ENCODE data around the gene FAF1.

FAF1 gene

DNA sequence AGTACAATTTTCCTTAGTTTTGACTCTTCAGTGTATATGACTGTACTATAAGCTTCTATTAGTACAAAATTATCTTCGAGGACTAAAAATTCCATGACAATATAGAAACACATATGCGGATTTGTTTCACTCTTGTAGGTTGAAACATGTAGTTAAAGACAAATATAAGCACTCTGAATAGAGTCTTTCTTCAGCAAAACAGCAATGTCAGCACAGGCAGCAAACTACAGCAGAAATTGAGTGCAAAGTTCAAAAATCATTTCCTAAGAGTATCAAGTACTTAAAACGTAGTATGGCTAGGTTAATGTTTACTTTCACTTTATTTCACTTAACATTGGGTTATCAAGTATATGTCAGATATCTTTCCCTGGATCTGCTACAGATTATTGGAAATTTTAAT lies 106.7 kb downstream of the FAF1 start:
- no peaks in the 10 kb centered on the region for H3K36me3 ChIP-seq (ENCODE audit: control insufficient read depth, insufficient read depth, low read length)
- DNase-seq (ENCODE audit: extremely low read depth, insufficient read length) = no peak
- H3K27me3 ChIP-seq (replicated peaks; ENCODE audit: control insufficient read depth, insufficient read depth, low read length) = no peaks in the 10 kb centered on the region
- TF ChIP-seq CTCF (IDR thresholded peaks at IDR 0.05; ENCODE audit: insufficient read depth, low read length, poor library complexity, severe bottlenecking) = no peak
- H3K4me3 ChIP-seq (replicated peaks; ENCODE audit: low read depth, low read length) = no peak overlapping the region

DNA sequence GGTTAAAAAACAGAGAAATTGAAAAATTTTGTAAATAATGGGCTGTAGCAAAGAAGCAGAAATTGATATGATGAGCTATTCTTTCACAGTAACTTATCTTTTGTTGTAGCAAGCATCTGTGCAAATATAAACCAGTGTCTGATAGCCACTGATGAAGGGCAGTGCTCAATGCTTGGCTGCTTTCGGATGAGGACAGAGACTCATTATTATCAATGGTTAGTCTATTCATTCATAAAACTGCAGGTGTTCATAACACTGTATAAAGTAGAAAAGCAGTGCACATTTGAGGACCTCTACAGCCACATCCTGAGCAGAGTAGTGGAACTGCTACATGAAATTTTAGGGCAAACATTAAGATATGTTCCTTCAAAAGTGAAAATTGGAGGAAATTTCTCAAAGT lies 107.2 kb downstream of the FAF1 start:
- Histone ChIP-seq H3K4me3 (replicated peaks; ENCODE audit: low read depth, low read length) (no peak overlapping the region), H3K36me3 (ENCODE audit: control insufficient read depth, insufficient read depth, low read length) (no peaks in the 10 kb centered on the region), H3K27me3 (replicated peaks; ENCODE audit: control insufficient read depth, insufficient read depth, low read length) (no peaks in the 10 kb centered on the region)
- no peak for TF ChIP-seq CTCF (IDR thresholded peaks at IDR 0.05; ENCODE audit: insufficient read depth, low read length, poor library complexity, severe bottlenecking)
- DNase-seq (ENCODE audit: extremely low read depth, insufficient read length) = no peak

- no peak for DNase-seq (ENCODE audit: extremely low read depth, insufficient read length)
- Histone ChIP-seq H3K36me3 (ENCODE audit: control insufficient read depth, insufficient read depth, low read length) (no peaks in the 10 kb centered on the region), H3K27me3 (replicated peaks; ENCODE audit: control insufficient read depth, insufficient read depth, low read length) (no peaks in the 10 kb centered on the region), H3K4me3 (replicated peaks; ENCODE audit: low read depth, low read length) (no peak overlapping the region)
- TF ChIP-seq CTCF (IDR thresholded peaks at IDR 0.05; ENCODE audit: insufficient read depth, low read length, poor library complexity, severe bottlenecking) = no peak
Observed at GRCh38 chr1:50851466-50851865, 108.6 kb downstream of the FAF1 start.

GRCh38 chr1:50851034-50851433 lies 109.0 kb downstream of the FAF1 start:
- H3K27me3 ChIP-seq (replicated peaks; ENCODE audit: control insufficient read depth, insufficient read depth, low read length) = no peaks in the 10 kb centered on the region
- H3K36me3 ChIP-seq (ENCODE audit: control insufficient read depth, insufficient read depth, low read length) = no peaks in the 10 kb centered on the region
- no peak for TF ChIP-seq CTCF (IDR thresholded peaks at IDR 0.05; ENCODE audit: insufficient read depth, low read length, poor library complexity, severe bottlenecking)
- DNase-seq (ENCODE audit: extremely low read depth, insufficient read length) = no peak
- no peak overlapping the region for H3K4me3 ChIP-seq (replicated peaks; ENCODE audit: low read depth, low read length)

DNA sequence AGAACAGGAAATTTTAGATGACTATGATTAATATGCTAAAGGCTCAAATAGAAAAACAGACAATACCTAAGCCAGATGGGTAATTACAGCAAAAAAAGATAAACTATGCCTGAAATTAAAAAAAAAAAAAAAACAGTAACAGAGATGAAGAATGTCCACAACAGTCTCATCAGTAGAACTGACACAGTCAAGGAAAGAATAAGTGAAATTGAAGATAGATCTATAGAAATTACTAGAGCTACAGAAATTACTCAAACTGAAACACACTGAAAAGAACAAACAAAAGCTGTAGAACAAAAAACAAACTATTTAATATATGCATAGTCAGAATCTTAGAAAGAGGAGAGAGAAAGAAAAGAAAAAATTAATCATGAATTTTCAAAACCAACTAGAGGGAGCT lies 112.8 kb downstream of the FAF1 start:
- Histone ChIP-seq H3K4me3 (replicated peaks; ENCODE audit: low read depth, low read length) (no peak overlapping the region), H3K27me3 (replicated peaks; ENCODE audit: control insufficient read depth, insufficient read depth, low read length) (no peaks in the 10 kb centered on the region), H3K36me3 (ENCODE audit: control insufficient read depth, insufficient read depth, low read length) (no peaks in the 10 kb centered on the region)
- DNase-seq (ENCODE audit: extremely low read depth, insufficient read length) = no peak
- no peak for TF ChIP-seq CTCF (IDR thresholded peaks at IDR 0.05; ENCODE audit: insufficient read depth, low read length, poor library complexity, severe bottlenecking)

- Histone ChIP-seq H3K27me3 (replicated peaks; ENCODE audit: control insufficient read depth, insufficient read depth, low read length) (no peaks in the 10 kb centered on the region), H3K36me3 (ENCODE audit: control insufficient read depth, insufficient read depth, low read length) (no peaks in the 10 kb centered on the region), H3K4me3 (replicated peaks; ENCODE audit: low read depth, low read length) (no peak overlapping the region)
- no peak for DNase-seq (ENCODE audit: extremely low read depth, insufficient read length)
- TF ChIP-seq CTCF (IDR thresholded peaks at IDR 0.05; ENCODE audit: insufficient read depth, low read length, poor library complexity, severe bottlenecking) = no peak
Observed at GRCh38 chr1:50846224-50846839, 113.7 kb downstream of the FAF1 start.
